Fibroblast of villous mesenchyme (primary cell): ENCODE data around the gene TEX30. TPM values are rescaled to one million over a fixed set of nuclear protein-coding genes. Genes with fewer than 3 reads are reported as not detected.

ENCODE experiments used
- DNase-seq: peaks from one replicate; pipeline ENCODE4 v3.0.0-alpha.2; 2010; ENCODE audit warnings: low read depth
- H3K4me3 ChIP-seq: 2 replicates; pipeline ENCODE4 v1.5.1; 2011; ENCODE audit warnings: low read depth, mild to moderate bottlenecking, low read length
- CTCF ChIP-seq: IDR thresholded peaks from 2 replicates; pipeline ENCODE4 v1.5.1; 2012; ENCODE audit warnings: low read depth, mild to moderate bottlenecking, low read length; ENCODE audit not compliant: insufficient read depth
- total RNA-seq: library from RNA; depleted of rRNA; stranded (reverse); fragments of >200 nt; gene quantifications from 2 replicates; pipeline ENCODE4 v1.2.3, GENCODE V29; 2012

Gene TEX30
- total RNA-seq, 1 donor = 27.6 TPM

- H3K4me3 ChIP-seq = no peak overlapping the region
- no peak for DNase-seq
- TF ChIP-seq CTCF = no peak
These were observed 16.6 kb downstream of the TEX30 start for GRCh38 chr13:102757006-102757405.

- TF ChIP-seq CTCF = no peak
- no peak for DNase-seq
- H3K4me3 ChIP-seq = no peak overlapping the region
These were observed 21.7 kb downstream of the TEX30 start for GRCh38 chr13:102751886-102752285.

GRCh38 chr13:102742506-102742905 is 31.1 kb downstream of the TEX30 start:
- H3K4me3 ChIP-seq = no peak overlapping the region
- DNase-seq = no peak
- no peak for TF ChIP-seq CTCF

- H3K4me3 ChIP-seq = no peak overlapping the region
- no peak for TF ChIP-seq CTCF
- peak; percentile 67 for DNase-seq
These were observed 31.5 kb downstream of the TEX30 start for GRCh38 chr13:102742101-102742500.

- H3K4me3 ChIP-seq = no peak overlapping the region
- no peak for TF ChIP-seq CTCF
- peak; percentile 42 for DNase-seq
These were observed 43.9 kb downstream of the TEX30 start for GRCh38 chr13:102729560-102730270.

- TF ChIP-seq CTCF = peak; percentile 19
- peak; percentile 33 for DNase-seq
- H3K4me3 ChIP-seq = no peak overlapping the region
These were observed 47.2 kb downstream of the TEX30 start for GRCh38 chr13:102726430-102726829.

- no peak overlapping the region for H3K4me3 ChIP-seq
- DNase-seq = peak; percentile 70
- peak; percentile 64 for TF ChIP-seq CTCF
These were observed 48.7 kb downstream of the TEX30 start for GRCh38 chr13:102724923-102725322.
